GM12878 (cell line): ENCODE data around the gene NAV3. TPM values are rescaled to one million over a fixed set of nuclear protein-coding genes. Genes with fewer than 3 reads are reported as not detected.

Source experiments
- ATAC-seq: fragments of 200-7000 bp; cut with Tn5 transposase; 3 replicates; pipeline ENCODE4 v1.9.1; 2020; ENCODE audit warnings: mild to moderate bottlenecking, moderate library complexity
- BruUV-seq: library from RNA; stranded (reverse); fragments of 400-500 nt; replicated peaks from 2 replicates; lab custom pipeline; 2021; lab: Mats Ljungman, UMichigan
- CTCF ChIA-PET: fragments of 300-600 bp; sonication (Branson Sonifier 250); formaldehyde crosslinking; extraction: SDS; loops from one replicate; lab custom pipeline; 2021; ENCODE audit warnings: inconsistent platforms; lab: Yijun Ruan, JAX
- POLR2A ChIA-PET: fragments of 350-600 bp; formaldehyde crosslinking; extraction: SDS; loops from one replicate; lab custom pipeline; 2021; ENCODE audit warnings: inconsistent platforms; lab: Charles Lee
- RAD21 ChIA-PET: fragments of 300-600 bp; sonication (Branson Sonifier 250); formaldehyde crosslinking; loops from one replicate; lab custom pipeline; 2023; ENCODE audit warnings: antibody characterized with exemption; ENCODE audit not compliant: unreplicated experiment; lab: Charles Lee
- SMC1A ChIA-PET: fragments of 300-600 bp; sonication (Branson Sonifier 250); formaldehyde crosslinking; loops from one replicate; lab custom pipeline; 2023; ENCODE audit not compliant: unreplicated experiment, uncharacterized antibody; lab: Charles Lee
- DNase-seq: peaks from one replicate; pipeline ENCODE4 v3.0.0-alpha.2; 2011; ENCODE audit warnings: low read depth, low spot score
- FAIRE-seq: peaks from 3 replicates; lab custom pipeline; 2011; peaks lifted over from hg19 to GRCh38; lab: Jason Lieb, UNC
- H2AFZ ChIP-seq: 2 replicates; pipeline ENCODE4 v1.6.0; 2011; ENCODE audit warnings: low read depth, low read length, control low read depth; ENCODE audit not compliant: control insufficient read depth
- H3K27ac ChIP-seq: 2 replicates; pipeline ENCODE4 v1.5.1; 2011; ENCODE audit warnings: control low read depth; ENCODE audit not compliant: control insufficient read depth, insufficient read depth
- H3K27me3 ChIP-seq, 2 experiments: replicated peaks in 1 of 2; 2 replicates each; pipeline versions ENCODE4 v1.6.0 to v1.6.1; 2011; ENCODE audit warnings: low read length in 1 of 2; ENCODE audit not compliant: control insufficient read depth in 2 of 2, insufficient read depth in 2 of 2
- H3K36me3 ChIP-seq, 2 experiments: 2 replicates each; pipeline ENCODE4 v1.5.1; 2011; ENCODE audit warnings: low read length in 1 of 2; ENCODE audit not compliant: control insufficient read depth in 2 of 2, insufficient read depth in 2 of 2
- H3K4me1 ChIP-seq: 2 replicates; pipeline ENCODE4 v1.6.1; 2011; ENCODE audit warnings: mild to moderate bottlenecking, low read length, moderate library complexity, mixed read lengths; ENCODE audit not compliant: control insufficient read depth, insufficient read depth
- H3K4me2 ChIP-seq: 2 replicates; pipeline ENCODE4 v1.6.0; 2011; ENCODE audit warnings: control low read depth; ENCODE audit not compliant: control insufficient read depth, insufficient read depth
- H3K4me3 ChIP-seq: fragments of 200-600 bp; sonication (generic); 2 replicates; pipeline ENCODE4 v1.5.1; 2016
- H3K79me2 ChIP-seq: 2 replicates; pipeline ENCODE4 v1.6.0; 2011; ENCODE audit warnings: low read length; ENCODE audit not compliant: control insufficient read depth, insufficient read depth
- H3K9ac ChIP-seq: 2 replicates; pipeline ENCODE4 v1.8.0; 2011; ENCODE audit warnings: low read length, control low read depth, mixed read lengths; ENCODE audit not compliant: control insufficient read depth, insufficient read depth
- H3K9me3 ChIP-seq: replicated peaks from 3 replicates; pipeline ENCODE4 v1.5.1; 2011; ENCODE audit warnings: mild to moderate bottlenecking, low read length; ENCODE audit not compliant: control insufficient read depth, insufficient read depth
- H4K20me1 ChIP-seq: 2 replicates; pipeline ENCODE4 v1.6.0; 2011; ENCODE audit not compliant: control insufficient read depth, insufficient read depth
- BHLHE40 ChIP-seq, 2 experiments: fragments of 450-650 bp in 1 of 2; IDR thresholded peaks; 2 replicates each; pipeline ENCODE4 v1.6.1; 2011 to 2017; ENCODE audit warnings: low read depth in 2 of 2, borderline replicate concordance in 1 of 2, improper control_type of control experiment in 1 of 2, low read length in 1 of 2, mild to moderate bottlenecking in 1 of 2
- CBFB ChIP-seq: IDR thresholded peaks from 2 replicates; pipeline ENCODE4 v1.6.1; 2016; ENCODE audit warnings: antibody characterized with exemption, low read depth
- DPF2 ChIP-seq: fragments of 450-650 bp; IDR thresholded peaks from 2 replicates; pipeline ENCODE4 v1.6.1; 2017; ENCODE audit warnings: mild to moderate bottlenecking
- ELK1 ChIP-seq: IDR thresholded peaks from 2 replicates; pipeline ENCODE4 v1.6.1; 2012; ENCODE audit warnings: low read depth, low read length, improper control_type of control experiment
- EP300 ChIP-seq, 2 experiments: fragments of 150-350 bp in 1 of 2; IDR thresholded peaks; 2 replicates each; pipeline ENCODE4 v1.6.1; 2011 to 2012; ENCODE audit warnings: low read depth in 2 of 2, low read length in 2 of 2, borderline replicate concordance in 1 of 2, improper control_type of control experiment in 1 of 2, inconsistent platforms in 1 of 2; ENCODE audit not compliant: control insufficient read depth in 1 of 2
- FOXK2 ChIP-seq: fragments of 450-650 bp; IDR thresholded peaks from 2 replicates; pipeline ENCODE4 v1.6.1; 2017; ENCODE audit warnings: mild to moderate bottlenecking, moderate library complexity
- MLLT1 ChIP-seq: fragments of 450-650 bp; IDR thresholded peaks from 2 replicates; pipeline ENCODE4 v1.6.1; 2016; ENCODE audit warnings: mild to moderate bottlenecking
- NR2F1 ChIP-seq: fragments of 450-650 bp; conservative IDR thresholded peaks from 2 replicates; pipeline ENCODE4 v1.6.1; 2017; ENCODE audit warnings: mild to moderate bottlenecking
- RFX5 ChIP-seq: IDR thresholded peaks from 2 replicates; pipeline ENCODE4 v1.6.1; 2011; ENCODE audit warnings: low read depth, low read length, improper control_type of control experiment
- WRNIP1 ChIP-seq: IDR thresholded peaks from 2 replicates; pipeline ENCODE4 v1.6.1; 2011; ENCODE audit warnings: low read depth, low read length, improper control_type of control experiment, borderline replicate concordance
- ZNF207 ChIP-seq: fragments of 450-650 bp; IDR thresholded peaks from 2 replicates; pipeline ENCODE4 v1.6.1; 2014; ENCODE audit warnings: antibody characterized with exemption, mild to moderate bottlenecking, borderline replicate concordance
- ZNF592 ChIP-seq: fragments of 450-650 bp; IDR thresholded peaks from 2 replicates; pipeline ENCODE4 v1.6.1; 2017; ENCODE audit warnings: mild to moderate bottlenecking, moderate library complexity
- ZZZ3 ChIP-seq: IDR thresholded peaks from 2 replicates; pipeline ENCODE4 v1.6.1; 2011; ENCODE audit warnings: low read depth; ENCODE audit not compliant: control insufficient read depth, insufficient read length
- WGBS: methylation state at CpG from one replicate; pipeline ENCODE4 v1.1.6; 2016; ENCODE audit warnings: low lambda C conversion rate; ENCODE audit not compliant: insufficient replicate concordance, insufficient coverage; ENCODE audit errors: missing lambda C conversion rate; 5-methylcytosine and 5-hydroxymethylcytosine counted together
- in situ Hi-C: fragments of 300-500 bp; cut with MboI; formaldehyde crosslinking; loops from 9 replicates; pipeline ENCODE4 v1.14.3; 2018; ENCODE audit warnings: mixed read lengths
- intact Hi-C: fragments of 100-400 bp; cut with micrococcal nuclease; formaldehyde crosslinking; loops from one replicate; pipeline ENCODE4 v1.14.2; 2022; ENCODE audit not compliant: unreplicated experiment
- polyA plus RNA-seq, 11 experiments: library from polyadenylated mRNA; depleted of rRNA in 4 of 11; unstranded in 6 of 11; stranded (reverse) in 5 of 11; fragments of >200 nt; fragmentation: Nextera tagmentation in 4 of 11; fragmentation: Illumina TruSeq in 1 of 11; extraction: Ambion mirVana in 4 of 11; extraction: Trizol in 1 of 11; gene quantifications; 1 replicate in 1 of 11; 2 replicates in 10 of 11; pipeline versions ENCODE4 v1.2.1 to v1.2.3, GENCODE V29; 2011 to 2016; ENCODE audit warnings: inconsistent platforms in 2 of 11, missing spikeins in 2 of 11, low read depth in 1 of 11
- total RNA-seq, 4 experiments: library from RNA; depleted of rRNA in 3 of 4; stranded (reverse); fragments of >200 nt in 3 of 4; fragmentation: Illumina TruSeq in 1 of 4; extraction: Trizol in 1 of 4; gene quantifications; 2 replicates each; pipeline versions ENCODE4 v1.2.1 to v1.2.3, GENCODE V29; 2013 to 2021

NAV3 gene
- total and polyA plus RNA-seq, 10 of the 15 experiments (the other 5 are each of a cell fraction or from before 2014, with no cell fraction given): 0.05 to 0.51 (median 0.22) TPM; not detected in 1

GRCh38 chr12:77878901-77879300 lies 48.2 kb downstream of the NAV3 start:
- H3K27ac ChIP-seq: no peak overlapping the region
- ChIA-PET SMC1A (interaction anchor here (0.6 to 1.4 kb wide), 4 partner anchors 31 to 47 kb away, joined by 3 read pairs; no protein-coding TSS in a partner anchor), CTCF (interaction anchor here (0.9 to 3.1 kb wide), 2 partner anchors 11 to 46 kb away, joined by 3 to 7 read pairs; no protein-coding TSS in a partner anchor), RAD21 (no interaction called here), POLR2A (no interaction called here)
- ATAC-seq (no peak), FAIRE-seq (no peak), DNase-seq (no peak)
- no peaks in the 10 kb centered on the region for H3K4me1 ChIP-seq
- intact Hi-C loops: no loop called here
- H3K4me2 ChIP-seq: no peak overlapping the region
- 42% methylated on average over 3 of the region's 3 CpGs for WGBS
- H3K36me3 ChIP-seq: no peaks in the 10 kb centered on the region
- H3K9me3 ChIP-seq: no peaks in the 10 kb centered on the region
- H3K27me3 ChIP-seq: no peaks in the 10 kb centered on the region
- H3K9ac ChIP-seq: no peak overlapping the region
- H4K20me1 ChIP-seq: no peaks in the 10 kb centered on the region
- no peak overlapping the region for H2AFZ ChIP-seq
- H3K4me3 ChIP-seq: no peak overlapping the region
- in situ Hi-C loops: no loop called here
- BruUV-seq: no TSS peak
- H3K79me2 ChIP-seq: no peaks in the 10 kb centered on the region
- TF ChIP-seq ZNF592: no peak
- TF ChIP-seq ZNF207: no peak
- TF ChIP-seq ZZZ3: no peak
- no peak for TF ChIP-seq BHLHE40 (IDR thresholded peaks at IDR 0.05; ENCODE audit: borderline replicate concordance in 1 of 2, low read depth in 2 of 2, low read length in 1 of 2)
- TF ChIP-seq RFX5: no peak
- no peak for TF ChIP-seq CBFB
- no peak for TF ChIP-seq NR2F1
- TF ChIP-seq ELK1: no peak
- TF ChIP-seq WRNIP1: no peak
- TF ChIP-seq FOXK2: no peak
- no peak for TF ChIP-seq MLLT1
- TF ChIP-seq DPF2: no peak
- TF ChIP-seq EP300 (IDR thresholded peaks at IDR 0.05; ENCODE audit: borderline replicate concordance in 1 of 2, control insufficient read depth in 1 of 2, low read depth in 2 of 2, low read length in 2 of 2): no peak
